CD4-positive, alpha-beta T cell treated with Interleukin-15 for 1 hour (primary cell): Measurements from ENCODE around the gene ZNF385D.

Experiments
- DNase-seq: peaks from one replicate; pipeline ENCODE4 v3.0.0-alpha.2; 2020

ZNF385D gene

DNA sequence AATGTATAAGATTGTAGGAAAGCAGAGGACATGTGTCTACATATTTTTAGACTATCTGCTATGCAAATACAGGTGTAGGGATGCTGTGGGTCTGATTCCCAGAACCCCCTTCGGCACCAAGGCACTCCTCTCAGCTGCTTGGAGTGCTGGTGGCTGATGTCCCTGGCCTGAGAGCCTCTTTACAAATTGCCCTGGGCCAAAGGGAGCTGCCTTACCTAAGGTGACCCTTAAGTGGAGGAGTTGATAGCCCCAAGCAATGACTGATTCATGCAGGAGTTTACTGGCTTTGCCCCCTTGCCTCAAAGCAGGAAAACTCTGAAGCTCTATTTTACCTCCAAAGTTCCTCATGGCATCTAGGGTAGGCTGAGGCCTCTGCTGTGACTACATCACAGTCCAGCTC is 83.0 kb downstream of the ZNF385D start:
- no peak for DNase-seq

DNA sequence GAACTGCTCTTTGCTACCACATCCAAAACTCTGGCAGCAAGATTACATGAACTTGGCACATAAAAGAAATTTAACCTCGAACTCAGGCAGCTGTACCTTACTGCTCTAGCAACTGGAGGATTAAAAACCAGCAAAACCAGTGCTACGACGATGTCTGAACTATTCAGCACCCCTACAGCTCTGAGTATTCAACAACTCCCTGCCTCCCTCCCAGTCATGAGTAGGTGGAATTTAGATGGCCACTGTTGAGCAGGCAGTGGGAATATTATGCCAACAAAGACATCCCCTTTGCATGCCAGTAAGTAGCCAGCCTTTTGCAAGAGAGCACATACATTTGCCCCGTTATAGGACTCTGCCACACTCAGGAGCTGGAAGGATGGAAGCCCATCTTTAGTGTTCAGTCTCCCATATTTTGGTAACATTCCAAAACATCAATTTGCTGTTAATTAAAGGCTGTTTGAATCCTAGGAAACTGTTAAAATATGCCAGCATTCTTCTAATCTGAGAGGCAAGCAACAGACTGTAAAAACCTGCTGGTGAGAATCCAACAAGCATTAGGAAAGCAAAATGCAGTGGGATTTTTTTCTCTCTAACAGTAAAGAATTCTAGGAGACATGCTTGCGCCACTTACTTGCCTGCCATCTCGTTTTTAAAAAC is 85.4 kb downstream of the ZNF385D start:
- DNase-seq: no peak

DNA sequence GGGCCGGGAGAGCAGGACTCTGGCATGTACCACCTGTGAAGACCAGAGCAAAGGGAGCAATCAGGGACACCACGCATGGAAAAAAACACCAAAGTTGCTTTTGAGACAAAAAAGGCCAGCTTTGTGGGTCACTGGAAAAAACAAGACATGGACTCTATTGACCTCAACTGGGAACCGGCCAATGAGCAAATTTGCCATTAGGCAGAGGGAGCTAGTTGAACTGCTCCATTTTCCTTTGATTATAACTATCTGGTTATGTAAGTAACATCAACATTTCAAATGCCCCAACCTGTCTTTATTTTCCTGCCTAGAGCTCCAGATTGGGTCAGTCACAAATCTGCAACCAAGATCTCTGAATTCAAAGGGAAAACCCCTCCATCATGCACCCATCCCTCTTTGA is 86.0 kb downstream of the ZNF385D start:
- DNase-seq: no peak

DNA sequence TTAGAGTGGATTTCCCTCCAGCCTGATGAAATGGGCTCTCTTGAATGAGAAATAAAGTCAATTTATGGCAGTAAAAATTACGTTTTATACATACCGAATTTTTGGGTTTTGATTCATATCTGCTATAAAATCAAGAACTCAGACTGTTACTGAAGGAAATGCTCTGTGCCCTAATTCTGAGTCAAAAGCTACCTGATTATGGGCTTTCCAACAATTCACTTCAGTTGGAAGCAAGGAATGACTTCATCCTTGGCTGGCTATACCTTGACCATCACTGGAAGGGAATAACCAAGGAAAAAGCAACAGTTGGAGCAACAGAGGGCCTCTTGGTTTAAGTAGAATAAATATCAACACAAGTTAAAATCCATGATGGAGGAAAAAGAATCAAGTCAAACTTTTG is 88.6 kb downstream of the ZNF385D start:
- DNase-seq: no peak

DNA sequence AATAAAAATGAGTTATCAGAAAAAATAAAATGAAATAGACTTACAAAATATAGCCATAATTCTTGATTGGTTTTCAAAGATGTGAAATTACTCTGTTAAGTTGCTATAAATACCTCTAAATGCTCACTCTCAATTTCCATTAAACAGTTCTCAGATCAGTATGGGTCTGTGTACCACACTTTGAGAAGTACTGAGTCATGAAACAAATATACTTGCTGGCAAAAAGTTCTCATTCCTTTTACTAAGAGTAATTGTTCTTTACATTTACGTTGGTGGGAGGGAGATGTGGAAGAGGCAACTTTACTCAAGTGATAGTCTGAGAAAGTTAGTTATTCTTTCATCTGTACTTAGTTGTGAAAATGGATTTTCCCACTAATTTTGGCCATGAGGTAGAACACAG is 96.3 kb downstream of the ZNF385D start:
- no peak for DNase-seq

DNA sequence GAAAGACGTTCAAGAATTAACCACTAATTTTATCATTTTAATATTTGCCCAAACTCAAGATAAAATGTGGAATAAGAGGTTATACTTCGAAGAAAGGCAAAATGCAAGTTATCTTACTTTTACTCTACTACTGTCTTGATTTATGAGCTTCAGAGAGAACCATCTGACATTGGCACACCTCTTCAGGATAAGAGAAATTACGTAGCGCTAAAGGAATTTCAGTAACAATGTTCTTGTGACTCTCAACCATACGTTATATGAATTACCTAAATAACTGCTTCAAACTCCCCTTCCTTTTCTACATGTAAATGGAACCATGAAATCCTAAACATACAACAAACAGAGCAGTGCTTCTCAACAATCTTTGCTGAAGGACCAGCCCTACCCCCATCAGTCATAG is 96.8 kb downstream of the ZNF385D start:
- DNase-seq: no peak

DNA sequence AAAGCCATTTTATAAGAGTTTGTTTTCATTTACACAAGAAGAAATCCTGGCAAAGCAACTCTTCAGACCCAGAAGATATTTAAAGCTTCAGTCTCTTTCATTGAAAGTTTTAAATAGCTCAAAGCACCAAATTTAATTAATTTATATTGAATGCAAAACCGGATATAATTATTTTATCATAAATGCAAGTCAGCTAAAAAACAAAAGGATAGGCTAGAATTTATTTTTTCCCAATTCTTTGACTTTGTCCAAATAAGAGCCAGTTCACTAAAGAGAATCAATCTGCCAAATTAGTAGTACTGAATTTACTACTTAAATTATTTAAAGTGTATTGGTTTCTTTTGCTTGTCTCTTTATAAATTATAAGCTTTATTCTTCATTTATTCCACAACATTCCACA is 101.5 kb downstream of the ZNF385D start:
- no peak for DNase-seq

DNA sequence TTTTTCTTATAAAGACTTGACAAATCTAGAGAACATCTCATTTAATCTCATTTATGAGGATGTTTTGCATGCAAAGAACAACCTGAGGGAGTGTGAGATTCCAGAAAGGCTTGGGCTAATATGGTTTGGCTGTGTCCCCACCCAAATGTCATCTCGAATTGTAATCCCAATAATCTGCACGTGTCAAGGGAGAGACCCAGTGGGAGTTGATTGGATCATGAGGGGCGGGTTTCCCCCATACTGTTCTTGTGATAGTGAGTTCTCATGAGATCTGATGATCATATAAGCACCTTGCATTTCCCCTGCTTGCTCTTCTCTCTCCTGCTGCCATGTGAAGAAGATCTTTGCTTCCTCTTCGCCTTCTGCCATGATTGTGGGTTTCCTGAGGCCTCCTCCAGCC is 103.0 kb downstream of the ZNF385D start:
- DNase-seq: no peak

DNA sequence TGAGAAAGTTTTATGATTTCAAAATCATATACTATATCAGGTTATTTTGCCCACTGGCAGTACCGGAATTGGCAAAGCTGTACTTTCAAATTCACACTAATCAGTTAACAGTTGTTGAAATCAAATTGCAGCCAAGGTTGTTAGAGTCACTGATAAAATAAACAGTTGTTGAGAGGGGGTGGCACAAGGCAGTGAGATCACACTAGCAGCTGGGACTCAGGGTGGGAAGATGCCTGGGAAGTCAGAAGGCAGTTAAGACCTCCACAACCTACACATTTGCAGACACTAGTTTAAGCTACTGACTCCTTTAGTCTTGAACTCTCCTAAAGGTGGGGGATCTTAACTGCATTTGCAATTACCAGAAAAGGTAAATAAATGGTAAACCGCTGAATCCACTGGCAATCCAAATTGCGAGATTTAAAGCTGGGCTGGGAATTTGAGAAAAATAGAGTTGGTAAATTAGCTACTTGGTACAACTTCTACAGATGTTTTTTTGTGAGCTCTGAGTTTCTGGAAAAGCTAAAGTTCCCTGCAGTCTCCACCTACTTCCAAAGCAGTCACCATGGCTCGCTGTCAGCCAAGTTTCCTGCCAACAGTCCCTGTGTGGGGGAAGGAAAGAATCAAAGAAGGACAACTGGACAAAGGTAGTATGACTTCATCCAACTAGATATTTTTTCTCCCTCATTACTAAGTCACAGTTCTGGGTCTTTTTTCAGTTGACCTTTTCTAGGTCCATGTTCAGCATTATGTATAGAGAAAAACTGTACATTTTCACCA is 105.7 kb downstream of the ZNF385D start:
- no peak for DNase-seq

DNA sequence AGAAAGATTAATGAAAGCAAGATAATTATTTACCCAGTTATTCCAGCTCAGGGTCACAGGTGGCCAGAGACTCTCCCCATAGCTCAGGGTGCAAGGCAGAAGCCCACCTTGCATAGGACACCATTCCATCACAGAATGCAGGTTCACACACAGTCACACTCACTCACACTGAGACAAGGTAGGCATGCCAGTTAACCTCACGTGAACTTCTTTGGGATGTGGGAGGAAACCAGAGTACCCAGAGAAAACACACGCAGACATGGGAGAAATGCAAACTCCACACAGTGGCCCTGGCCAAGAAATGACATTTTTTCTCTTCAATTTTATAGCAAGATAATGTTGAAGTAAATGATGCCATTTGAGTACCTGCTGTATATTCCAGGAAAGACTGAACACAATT is 106.7 kb downstream of the ZNF385D start:
- DNase-seq: no peak

DNA sequence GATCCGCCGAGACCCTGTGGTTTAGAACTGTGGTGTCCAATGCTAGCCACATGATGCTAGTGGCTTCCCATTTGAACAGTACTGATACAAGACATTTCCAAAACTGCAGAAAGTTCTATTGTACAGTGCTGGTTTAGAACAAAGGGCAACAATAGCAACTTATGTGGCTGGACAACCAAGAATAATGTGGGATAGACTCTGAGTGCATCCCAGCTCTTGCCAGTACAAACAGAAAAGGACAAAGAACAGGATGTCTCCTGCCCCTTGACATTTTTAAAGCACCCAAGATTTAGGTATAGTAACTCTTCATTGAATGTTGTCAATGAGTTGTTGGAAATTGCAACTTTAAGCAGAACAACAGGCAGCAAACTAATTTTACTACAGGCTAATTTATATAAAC is 107.3 kb downstream of the ZNF385D start:
- DNase-seq: no peak

DNA sequence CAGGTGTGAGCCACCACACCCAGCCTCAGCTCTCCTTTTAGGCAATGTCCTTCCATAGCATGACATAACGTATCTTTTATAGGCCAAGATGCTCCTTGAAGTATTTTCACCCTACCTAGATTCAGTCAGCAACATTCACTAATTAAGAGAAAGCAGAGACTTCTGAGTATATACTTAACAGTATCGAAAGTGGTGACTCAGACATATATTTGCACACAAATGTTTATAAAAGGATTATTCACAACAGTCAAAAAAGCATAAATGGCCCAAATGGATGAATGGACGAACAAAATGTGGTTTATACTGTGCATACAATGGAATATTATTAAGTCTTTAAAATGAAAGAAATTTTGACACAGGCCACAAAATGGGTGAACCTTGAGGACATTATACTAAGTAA is 108.6 kb downstream of the ZNF385D start:
- no peak for DNase-seq

DNA sequence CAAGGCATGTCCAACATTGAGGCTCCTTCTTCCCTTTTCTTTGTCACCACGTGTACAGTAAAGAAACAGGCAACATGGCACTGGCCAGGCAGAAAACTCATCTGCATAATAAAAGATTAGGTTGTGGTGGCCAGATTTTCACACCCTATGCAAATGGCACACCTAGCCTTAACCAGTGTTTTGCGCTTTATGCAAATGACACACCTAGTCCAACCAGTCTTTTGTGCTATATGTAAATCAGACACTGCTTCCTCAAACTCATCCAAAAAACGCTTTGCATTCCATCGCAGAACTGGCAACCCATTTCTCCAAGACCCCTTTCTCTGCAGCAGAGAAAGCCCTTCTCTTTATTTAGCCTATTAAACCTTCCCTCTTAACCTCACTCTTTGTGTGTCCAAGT is 109.1 kb downstream of the ZNF385D start:
- DNase-seq: no peak

DNA sequence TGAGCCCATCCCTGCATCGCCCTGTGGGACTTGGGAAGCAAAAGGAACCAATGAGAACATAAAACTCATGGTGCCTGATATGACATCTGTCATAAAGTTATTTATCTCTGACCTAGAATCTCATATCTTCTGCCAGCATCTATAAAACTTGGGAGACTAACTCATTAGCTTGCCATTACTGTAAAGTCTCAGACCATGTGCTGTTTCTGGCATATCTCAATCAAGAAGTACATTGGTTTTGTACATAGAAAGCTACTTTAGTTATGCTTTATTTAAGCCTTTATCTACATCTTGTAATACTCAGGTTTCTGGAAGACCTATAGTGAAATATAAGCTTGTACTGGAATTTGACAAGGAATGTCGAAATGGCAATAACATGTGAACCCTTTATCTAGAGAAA is 112.5 kb downstream of the ZNF385D start:
- no peak for DNase-seq

DNA sequence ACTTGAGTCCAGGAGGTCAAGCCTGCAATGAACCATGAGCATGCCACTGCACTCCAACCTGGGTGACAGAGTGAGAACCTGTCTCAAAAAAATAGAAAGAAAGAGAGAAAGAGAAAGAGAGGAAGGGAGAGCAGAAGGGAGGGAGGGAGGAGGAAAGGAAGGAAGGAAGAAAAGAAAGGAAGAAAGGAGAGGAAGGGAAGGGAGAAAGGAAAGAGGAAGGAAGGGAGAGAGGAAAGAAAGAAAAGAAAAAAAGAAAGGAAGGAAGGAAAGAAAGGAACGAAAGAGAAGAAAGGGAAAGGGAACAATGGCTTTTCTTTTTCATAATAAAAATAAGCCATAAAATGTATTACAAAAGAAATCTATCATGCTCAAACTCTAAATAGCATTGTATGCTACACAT is 116.9 kb downstream of the ZNF385D start:
- DNase-seq: no peak

DNA sequence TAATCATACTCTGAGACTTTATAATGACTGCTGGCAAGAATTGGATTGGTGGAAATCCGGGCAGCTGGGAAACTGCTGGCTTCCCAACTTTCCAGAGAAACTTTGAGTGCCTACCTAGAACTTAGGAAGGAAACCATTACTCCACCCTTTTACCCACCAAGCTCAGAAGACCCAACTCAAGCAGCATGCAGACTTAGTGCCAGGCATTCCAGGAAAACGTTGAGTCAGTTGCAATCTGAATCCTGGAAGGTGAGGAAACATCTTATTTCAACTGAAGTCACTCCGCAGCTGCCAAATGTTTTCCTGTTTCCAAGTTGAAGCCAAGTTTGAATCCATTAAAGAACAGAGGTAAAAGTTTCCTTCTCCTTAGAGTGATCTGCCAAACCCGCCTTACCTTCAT is 126.5 kb downstream of the ZNF385D start:
- DNase-seq: no peak

DNA sequence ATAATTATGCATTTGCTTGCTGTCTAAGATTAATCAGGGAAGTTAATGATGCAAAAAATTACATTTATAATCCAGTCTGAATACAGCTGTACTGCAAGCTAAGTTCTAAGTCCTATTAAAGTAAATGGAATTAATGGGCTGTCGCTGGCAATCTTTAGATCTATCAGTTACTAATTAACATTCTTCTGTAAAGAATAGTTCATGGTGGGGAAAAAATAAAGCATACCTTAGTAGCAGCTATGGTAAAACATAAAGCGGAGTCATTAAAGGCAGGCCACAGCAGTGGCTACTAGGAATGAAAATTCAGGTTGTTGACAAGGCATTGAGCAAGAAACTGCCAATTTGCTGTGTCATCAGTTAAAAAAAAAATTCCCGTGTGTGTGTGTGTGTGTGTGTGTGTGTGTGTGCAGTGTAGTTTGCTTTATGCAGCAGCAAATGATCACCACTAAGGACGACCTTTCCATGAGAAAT is 129.8 kb downstream of the ZNF385D start:
- DNase-seq: no peak

DNA sequence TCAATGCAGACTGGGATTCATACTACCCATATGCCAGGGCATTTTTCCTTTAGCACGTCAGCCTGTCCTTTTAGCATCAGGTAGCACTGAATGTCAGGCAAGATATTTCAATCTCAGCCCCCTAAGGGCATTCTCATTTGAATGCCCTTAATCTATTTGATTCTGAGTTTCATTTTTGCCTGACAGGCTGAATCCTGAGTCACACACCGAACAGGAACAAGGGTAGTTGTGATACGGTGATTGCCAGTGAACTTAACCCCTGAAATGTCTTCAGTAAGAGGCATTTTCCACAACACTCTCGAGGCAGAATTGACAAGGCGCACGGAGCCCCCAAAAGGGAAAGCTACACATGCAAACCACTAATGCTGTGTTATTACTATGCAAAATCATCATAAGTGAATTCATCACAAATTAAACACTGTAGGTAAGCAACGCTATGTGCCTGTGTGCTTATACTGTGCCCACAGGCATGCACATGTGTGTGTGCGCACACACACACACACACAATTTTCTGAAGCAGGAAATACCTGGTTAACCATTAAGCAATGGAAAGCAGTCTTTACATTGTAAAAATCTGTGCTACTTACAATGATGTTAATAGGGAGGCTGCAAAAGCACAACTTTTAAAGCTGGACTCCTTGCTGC is 130.4 kb downstream of the ZNF385D start:
- no peak for DNase-seq

DNA sequence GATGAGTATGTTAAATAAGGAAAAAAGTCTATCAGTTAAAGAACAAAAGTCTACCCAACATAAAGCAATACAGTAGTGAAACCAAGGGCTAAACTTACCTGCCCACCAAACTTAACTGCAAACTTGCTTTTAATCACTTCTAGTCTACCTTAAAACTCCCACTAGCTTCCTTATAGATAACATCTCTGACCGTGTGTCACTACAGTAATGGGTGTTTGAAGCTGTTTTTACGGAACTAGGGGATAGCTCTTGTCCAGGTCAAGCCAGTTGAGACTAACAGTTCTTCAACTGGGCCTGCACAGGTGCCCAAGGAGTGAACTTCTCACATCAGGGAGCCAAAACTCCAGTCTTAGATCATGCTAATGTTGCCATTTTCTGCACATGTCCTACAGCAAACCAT is 132.3 kb downstream of the ZNF385D start:
- DNase-seq: no peak

DNA sequence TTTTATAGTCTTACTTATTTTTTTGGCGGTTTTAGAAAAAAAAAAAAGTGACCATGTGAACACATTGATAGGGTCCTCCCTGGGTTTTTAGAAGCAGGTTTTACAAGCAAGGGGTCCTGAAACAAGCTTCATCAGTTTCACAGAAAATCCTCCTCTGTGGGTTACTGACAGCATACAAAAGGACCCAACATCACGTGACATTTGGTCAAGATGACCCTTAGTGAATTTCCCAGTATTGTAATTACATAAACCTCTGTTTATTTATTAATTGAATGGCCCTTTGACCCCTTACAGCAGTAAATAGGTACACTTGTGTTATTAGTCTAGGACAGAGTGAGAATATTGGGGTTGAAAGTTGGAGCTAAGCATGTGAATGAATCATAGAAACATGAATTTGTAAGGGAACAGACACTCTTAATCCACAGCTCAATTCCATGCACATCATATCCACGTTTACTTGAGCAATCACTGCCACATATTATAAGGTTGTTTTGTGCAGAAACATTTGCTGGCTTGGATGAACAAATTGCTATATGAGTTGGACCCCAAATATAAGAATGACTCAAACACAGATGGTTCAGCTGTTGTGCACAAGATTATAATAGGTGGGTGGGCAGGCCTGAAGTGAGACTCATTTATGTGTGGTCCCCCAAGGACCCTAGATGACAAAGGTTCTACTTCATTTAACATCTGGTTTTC is 137.5 kb downstream of the ZNF385D start:
- DNase-seq: no peak

DNA sequence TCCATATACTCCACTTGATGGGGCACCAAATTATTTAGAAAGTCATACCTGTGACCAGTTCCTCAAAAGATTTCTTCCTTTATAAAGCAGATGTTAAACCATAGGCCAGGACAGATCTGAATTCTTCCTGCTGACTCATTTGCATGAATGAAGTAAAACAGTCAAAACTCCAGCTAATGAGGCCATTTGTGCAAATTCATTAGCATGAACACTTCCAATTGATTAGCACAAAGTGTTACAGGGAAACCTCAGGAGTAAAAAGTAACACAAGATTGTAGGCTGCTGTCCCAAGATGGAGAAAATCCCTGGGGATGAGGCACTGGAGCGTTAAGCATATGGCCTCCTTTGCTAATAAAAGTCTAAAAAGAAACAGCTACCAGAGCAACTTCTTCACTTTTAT is 149.8 kb downstream of the ZNF385D start:
- no peak for DNase-seq

DNA sequence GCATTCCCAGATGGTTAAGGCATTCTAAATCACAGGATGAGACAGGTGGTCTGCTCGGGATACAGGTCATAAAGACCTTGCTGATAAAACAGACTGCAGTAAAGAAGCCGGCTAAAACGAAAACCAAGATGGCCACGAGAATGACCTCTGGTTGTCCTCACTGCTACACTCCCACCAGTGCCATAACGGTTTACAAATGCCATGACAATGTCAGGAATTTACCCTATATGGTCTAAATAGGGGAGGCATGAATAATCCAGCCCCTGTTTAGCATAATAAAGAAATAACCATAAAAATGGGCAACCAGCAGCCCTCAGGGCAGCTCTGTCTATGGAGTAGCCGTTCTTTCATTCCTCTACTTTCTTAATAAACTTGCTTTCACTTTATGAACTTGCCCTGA is 151.1 kb downstream of the ZNF385D start:
- no peak for DNase-seq

DNA sequence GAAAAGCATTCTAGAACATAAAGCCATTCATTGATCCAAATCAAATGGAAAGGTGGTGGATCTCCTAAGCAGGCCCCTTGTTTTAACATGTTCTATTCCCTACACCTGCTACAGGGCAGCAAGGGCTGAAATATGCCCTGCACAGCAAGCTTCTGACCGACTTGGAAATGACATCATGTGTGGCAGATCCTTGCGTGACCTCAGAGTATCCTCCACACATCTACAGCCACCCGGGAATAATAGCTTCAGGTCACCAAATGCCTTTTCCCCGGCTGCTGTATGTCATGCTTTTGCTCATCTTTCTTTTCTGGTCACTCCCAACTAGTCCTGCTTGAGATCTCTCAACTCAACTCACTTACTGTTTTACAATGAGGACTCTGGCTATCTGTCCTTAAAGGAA is 158.2 kb downstream of the ZNF385D start:
- no peak for DNase-seq

DNA sequence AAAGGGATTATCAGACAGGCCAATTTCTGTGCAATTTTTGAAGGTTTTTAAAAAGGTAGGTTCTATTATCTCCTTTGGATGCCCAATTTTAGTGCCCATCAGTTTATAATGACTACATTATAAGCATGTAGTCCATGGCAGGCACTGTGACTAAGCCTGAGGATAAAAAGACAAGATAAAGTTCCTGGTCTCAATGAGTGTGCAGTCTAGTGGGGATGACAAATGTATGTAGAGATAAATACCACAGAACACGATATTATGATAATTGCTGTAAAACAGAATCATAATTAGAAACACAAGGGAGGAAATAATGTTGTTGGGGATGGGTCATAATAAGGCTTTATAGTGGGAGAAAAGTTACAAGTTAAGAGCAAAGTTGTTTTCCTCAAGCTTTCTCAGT is 163.1 kb downstream of the ZNF385D start:
- no peak for DNase-seq
